GM21619 (cell line): Measurements from ENCODE around the gene NFASC.

ENCODE experiments used
- ATAC-seq: cut with Tn5 transposase; IDR thresholded peaks from one replicate; pipeline ENCODE4 v1.9.1; 2021; ENCODE audit not compliant: unreplicated experiment

The NFASC gene

DNA sequence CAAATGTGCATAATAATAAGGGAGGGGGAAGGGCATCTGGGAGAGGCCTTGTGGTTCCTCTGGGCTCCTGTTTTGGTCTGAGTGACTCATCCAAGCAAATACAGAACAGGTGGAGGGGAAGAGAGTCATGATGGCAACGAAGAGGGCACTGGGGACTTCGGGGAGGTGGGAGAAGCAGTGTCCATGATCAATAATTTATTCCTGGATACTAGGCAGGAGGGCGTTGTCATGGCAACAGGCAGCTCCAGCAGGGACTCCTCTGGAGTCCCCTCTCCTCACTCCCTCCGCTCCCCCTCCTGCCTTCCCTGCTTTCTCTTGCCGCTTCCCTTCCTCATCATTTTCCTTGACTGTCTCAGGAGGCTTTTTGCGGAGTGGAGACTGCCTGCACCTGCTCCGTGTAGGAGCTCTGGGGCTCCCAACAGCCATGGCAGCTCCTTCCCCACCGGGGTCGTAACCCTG is 12.3 kb upstream of the NFASC start:
- ATAC-seq = no peak

DNA sequence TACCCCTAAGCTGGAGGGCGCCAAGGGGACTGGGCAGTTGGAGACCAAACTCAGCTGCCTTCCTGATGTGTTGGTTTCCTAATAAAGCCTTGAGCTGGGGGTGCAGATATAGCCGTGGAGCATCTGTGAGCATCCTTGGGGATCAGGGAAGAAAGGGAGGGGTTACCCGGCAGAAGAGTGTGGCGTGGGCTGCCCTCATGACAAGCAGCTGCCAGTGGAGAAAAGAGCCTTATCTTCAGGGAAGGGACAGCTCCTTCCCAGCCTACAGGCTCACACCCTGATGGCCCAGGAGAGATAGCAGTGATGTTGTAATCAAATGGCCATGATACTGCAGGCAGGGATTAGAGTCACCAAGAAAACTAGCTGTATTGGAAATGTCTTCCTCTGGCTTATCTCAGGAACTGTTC is 10.8 kb upstream of the NFASC start:
- no peak for ATAC-seq

DNA sequence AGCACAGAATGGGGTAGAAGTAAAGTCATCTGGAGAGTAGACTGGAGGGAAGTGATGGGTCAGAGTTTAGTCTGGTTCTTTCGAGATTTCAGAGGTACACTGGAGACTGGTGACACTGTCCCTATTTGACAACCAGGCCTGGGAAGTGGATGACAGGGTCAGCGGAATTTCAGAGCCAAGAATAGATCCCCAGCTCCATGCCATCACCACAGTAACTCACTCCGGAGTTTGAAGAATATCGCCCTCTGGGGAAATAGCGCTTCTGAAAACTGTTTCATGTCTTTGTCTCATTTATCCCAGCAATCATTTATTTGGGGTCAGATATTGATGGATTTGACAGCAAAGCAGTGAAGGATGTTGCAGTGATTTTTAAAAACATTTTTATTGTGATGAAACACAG is 7.6 kb upstream of the NFASC start:
- ATAC-seq = no peak

DNA sequence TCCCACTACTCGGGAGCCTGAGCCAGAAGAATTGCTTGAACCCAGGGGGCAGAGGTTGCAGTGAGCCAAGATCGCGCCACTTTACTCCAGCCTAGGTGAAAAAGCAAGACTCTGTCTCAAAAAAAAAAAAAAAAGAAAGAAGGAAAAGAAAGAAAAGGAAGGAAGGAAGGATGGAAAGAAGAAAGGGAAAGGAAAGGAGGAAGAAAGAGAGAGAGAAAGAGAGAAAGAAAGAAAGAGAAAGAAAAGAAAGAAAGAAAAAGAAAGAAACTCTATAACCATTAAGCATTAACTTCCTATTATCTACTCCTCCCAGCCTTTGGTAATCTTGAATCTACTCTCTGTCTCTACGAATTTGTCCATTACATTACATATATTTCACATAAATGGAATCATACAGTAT is 6.9 kb upstream of the NFASC start:
- no peak for ATAC-seq

DNA sequence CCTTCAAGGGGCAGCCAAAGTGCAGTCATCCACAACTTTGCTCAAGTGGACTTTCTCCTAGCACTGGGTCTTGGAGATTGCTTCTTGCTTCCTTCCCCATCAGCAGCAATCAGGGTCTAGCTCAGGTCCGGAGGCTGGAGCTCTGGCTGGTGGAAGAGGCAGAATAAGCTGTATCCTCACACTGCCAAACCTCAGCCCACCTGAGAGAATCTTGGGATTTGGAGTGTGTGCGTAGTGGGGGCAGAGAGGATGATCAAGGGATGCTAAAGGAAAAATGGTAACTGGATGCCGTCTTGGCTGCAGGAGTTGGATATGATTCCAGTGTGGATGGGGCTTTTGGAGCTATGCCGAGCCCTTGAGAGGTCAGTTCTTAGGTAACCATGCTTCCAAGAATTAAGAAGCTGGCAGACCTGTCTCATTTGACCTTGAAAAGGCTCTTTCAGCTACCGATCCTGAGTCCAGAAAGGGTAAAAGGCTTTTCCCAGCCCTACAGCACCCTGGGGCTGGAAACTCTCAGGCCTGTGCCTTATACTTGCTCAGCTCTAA is 4.5 kb upstream of the NFASC start:
- no peak for ATAC-seq

DNA sequence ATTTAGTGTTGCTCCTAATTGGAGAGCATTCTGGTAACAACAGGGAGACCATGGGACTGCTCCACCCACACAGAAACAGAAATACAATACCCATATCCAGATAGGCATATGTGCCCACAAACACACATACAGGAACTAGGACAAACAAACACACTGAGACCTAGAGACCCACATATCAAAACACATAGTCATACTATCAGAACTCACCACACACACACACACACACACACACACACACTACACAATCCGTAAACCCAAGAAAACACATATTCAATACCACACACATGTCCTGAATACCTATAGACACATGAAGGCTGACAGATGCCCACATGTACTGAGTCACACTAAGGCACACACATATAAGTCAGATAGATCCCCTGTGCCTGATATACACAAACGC is 3.5 kb upstream of the NFASC start:
- no peak for ATAC-seq

DNA sequence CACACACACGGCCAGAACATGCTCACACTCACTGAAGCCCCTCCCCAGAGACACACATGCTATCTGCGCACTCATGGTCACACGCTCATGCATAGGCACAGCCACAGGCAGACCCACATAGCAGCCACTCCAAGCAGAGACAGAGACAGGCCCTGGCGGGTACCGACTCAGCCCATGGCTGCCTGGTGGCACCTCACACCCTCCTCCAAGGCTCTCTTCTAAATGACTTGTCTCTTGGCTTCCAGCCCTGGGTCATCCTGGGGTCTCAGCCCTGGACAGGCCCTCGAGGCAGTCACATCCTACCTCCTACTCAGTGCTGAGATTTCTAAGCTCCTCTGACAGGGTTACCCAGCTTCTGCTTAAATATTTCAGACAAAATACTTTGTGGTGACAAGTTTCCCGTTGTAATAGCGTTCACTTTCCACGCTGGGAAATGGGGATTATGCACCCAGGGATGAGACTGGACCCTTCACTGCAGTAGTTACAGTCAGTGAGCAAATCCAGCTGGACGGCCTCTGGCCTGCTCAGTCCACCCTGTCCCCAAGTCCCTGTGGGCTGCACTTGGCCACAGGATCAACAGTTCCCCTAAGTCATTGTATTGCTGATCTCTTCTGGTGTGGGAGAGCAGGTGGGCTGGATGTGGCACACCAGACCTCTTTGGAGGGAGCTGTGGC is 2.9 kb upstream of the NFASC start:
- no peak for ATAC-seq

DNA sequence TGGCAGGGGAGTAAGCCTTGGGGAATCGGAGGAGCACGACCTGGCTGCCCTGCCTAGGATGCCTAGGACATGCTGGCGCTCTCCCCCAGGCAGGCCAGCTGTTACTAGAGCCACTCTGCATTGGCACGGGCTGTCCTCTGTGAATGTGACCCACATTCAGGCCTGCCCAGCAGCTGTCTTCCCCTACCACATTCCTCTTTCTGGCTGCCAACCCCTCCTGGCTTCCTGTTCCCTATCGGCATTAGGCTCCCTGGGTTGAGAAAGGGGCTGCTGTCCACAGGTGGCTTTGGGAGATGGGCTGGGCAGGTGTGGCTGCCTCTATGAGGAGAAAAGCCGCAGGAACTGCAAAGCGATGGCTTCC is 2.3 kb upstream of the NFASC start:
- no peak for ATAC-seq

DNA sequence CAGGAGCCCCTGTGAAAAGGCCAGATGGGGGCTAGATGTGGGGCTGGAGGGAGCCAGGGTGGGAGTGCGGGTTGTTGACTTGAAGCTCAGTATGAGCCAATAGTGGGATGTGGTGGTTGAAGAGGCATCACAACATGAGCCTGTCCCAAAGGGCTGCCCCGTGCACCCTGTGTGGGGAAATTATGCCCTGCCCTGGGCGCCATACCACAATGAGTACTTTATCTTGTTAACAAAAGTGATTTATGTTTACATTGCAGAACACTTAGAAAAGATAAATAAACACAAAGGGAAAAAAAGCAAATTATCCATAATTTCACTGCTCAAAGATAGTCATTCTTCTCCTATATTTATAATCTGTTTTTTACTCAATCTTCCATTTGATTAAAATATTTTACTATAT is 1.6 kb upstream of the NFASC start:
- ATAC-seq = no peak

DNA sequence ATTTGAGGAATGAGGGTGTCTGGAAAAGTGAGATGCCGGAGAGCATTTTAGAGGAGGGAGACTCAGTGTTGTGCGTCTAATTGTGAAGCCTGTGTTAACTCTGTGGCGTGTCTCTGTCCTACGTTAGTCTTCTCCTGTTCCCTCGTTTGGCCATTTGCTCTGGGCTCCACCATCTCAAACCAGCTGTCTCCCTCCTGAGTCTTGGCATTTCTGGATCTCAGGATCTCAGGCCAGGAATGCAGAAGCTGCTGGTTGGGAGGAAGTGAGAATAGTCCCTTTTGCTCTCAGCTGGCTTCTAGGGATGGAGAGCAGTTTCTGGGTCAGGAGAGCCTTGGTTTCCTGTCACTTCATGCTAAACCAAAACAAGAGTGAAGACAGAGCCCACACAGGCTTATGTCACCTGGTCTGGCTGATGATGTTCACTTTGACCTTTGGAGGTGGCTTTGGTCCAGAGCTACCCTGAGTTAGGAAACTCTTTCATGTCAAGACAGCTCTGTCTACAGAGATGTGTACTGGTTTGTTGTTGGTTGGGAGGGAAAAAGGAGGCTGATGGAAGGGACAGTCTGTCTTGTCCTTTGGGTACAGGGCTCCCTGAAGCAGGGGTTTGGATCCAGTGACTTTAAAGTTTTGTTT is 859 bp downstream of the NFASC start:
- ATAC-seq = no peak

DNA sequence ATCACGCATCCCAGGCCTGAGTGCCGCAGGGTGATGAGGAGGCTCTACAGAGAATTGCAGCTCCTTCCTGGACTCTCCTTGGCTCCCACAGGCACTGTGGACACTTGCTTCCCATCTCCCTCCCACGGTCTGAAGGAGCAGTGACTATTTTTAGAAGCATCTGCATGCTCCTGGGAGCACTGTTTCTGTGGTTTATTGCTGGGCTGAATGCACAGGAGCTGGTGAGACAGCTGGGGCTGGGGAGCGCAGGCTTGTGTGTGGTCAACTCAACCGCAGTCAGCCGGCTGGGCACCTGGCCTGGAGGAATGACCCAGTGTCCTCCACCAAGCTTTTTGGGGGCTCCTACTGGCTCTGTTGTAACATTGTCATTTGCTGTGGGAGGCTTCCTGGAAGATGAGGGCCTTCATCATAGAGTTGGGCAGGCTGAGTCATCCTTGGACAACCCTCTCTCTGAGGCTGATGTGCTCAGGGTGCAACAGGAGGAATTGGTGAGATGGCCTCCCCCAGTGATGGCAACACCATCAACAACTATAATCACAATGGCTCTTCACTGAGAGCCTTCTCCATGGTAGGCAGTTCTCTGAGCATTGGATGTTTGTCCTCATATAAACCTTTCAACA is 1.7 kb downstream of the NFASC start:
- no peak for ATAC-seq

DNA sequence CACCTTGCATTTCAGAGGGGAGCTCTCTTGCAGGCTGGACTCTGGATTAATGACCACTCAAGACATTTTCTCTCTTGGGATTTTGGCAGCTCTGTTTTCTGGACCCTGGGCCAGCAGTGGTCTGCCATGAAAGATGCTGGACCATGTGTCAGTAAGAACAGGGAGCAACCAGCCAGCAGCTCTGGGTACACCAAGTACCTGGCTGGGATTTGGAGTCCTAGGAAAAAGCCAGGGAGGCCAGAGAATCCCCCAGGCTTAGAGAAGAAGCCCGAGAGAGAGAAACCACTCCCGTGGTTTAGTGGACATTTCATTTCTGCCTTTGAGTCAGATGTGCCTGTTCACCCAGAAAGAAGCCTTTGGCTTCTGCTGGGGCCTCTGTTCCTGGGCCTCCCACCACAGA is 2.5 kb downstream of the NFASC start:
- no peak for ATAC-seq

DNA sequence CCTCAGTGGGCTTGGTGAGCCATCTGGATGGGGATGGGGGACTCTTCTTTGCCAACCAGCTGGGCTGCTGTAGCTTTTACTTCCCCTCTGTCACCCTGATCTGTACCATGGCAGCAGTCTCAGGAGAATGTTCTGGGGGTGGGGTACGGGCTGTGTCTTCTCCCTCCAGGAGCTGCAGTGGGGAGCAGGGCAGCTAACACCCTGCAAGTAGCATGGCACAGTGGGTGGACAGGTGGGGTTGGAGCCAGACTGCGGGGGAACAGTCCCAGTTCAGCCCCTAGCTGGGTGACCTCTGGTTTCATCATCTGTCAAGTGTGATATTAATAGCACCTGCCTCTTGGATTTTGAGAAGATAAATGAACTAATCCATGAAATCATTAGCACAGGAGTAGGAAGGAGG is 3.1 kb downstream of the NFASC start:
- no peak for ATAC-seq

DNA sequence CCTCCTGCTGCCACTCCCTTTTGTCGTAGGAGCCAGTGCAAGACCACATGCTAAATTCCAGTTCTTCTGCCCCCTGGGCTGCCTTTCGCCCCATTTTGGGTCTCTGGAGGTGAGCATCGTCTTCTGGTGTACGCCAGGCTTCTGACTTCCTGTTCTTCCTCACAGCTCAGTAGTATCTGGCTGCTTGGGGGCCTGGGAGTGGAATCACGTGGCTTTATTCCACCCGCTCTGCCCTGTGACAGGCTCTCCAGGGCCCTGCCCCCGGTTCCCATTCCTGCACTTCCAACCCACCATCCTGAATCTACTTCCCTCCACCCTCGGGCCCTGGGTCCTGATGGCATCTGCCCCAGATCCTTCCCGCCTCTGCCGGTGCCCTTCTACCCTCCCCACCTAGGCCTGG is 3.6 kb downstream of the NFASC start:
- ATAC-seq = no peak

DNA sequence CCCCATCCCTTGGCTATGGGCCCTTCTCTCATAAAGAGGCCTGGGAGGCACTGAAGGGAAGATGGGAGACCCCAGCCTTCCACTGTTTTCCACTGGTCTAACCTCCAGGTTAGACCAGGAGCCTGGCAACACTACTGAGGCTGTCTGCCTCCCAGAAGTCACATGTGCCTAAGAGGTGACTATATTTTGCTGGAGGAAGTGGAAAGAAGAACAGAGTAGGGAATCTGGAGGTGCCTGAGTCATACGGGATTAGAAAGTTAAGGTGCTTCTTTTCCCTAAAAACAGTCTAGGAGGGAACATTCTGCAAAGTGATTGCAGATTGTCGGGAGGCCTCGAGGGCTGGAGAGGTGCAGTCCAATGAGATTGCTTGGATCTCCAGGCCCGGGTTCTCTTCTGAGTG is 4.6 kb downstream of the NFASC start:
- no peak for ATAC-seq

DNA sequence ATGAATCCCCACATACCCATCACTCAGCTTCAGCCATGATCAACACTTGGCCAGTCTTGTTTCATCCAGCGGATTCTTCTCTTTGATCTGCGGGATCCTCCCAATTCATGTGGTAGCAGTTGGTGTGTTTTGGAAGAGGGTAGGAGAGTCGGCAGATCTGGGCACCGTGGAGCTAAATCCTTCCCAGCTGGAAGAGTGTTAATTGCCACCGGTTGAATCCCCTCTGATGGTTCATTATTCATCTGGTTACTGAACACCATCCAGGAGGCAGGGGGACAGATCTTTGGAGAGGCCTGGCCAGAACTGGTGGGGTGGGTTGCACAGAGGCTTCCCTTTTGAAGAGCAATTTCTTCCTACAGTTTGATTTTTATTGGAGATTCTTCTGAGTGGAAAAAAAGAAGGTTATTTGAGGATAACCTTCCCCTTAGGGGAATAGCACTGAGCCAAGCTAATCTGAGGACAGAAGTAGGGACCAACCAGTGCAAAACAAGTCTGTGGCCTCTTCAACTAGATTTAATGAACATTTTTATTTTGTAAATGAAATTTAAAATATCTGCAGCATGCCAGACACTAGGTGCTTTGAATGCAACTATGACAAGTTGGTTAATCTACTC is 8.1 kb downstream of the NFASC start:
- ATAC-seq = no peak

DNA sequence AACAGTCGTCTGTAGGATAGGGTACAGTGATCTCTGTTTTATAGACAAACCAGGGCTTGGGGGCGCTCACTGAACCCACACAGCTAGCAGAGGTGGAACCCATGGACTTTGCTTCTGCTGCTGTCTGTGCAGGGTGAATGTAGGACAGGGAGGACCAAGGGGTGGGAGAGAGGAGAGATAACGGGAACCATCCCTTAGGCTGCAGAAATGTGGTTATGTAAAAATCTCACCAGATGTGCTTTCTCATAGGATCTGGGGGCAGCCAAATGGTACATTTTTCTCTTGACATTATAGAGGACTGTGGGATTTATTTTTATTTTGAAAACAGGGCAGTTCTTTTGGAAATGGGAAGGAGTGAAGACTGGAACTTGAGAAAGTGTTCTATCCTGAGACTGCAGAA is 8.7 kb downstream of the NFASC start:
- ATAC-seq = no peak

DNA sequence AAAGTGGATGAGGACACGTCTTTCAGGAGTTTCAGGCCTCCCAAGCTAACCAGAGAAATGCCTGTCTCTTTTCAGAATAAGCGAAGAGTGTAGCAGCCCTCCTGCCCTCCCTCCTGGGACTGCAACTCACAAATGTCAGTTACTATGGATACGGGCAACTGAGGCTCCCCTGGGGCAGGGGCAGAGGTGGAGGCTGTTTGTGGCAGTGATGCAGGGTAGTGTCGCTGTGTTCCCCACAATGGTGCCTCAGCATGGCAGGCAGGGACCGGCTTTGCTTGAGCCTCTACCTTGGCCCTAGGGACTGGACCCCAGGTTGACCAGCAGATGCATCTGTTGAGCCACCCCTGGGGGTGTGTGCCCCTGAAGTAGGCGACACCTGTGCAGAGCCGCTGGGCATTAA is 10.2 kb downstream of the NFASC start:
- no peak for ATAC-seq

DNA sequence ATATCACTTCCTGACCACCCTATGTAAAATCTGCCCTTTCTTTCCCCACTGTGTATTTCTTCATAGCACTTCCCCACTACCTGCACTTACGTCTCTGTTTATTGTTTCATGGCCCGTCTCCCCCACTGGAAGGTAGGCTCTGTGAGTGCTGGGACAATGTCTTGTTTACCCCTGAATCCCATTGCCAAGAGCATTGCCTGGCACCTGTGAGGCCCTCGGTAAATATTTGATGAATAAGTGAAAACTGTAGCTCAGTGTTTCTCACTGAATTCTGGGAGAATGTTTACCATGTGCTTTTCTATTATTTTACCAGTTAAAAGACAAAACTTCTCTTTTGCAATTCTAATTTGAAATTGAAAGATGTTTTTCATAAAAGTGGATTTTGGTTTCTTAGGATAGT is 11.8 kb downstream of the NFASC start:
- ATAC-seq = no peak

DNA sequence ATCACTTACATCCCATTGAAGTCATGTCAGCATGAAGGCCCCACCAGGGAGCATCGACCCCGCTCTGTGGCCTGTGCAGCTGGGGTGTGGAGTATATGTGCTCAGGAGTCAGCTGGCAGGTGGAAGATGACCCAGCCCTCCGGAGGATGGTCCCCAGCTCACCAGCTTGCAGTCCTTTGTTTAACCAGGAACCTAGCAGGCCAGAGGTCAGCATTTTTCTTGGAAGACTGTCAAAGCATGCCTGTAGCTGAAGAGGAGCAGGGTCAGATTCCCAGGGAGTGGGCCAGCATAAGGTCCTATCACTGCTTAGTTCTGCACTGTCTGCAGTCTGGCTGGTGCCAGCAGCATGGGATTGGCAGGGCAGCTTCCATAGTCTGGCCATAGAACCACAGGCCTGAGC is 12.7 kb downstream of the NFASC start:
- no peak for ATAC-seq

DNA sequence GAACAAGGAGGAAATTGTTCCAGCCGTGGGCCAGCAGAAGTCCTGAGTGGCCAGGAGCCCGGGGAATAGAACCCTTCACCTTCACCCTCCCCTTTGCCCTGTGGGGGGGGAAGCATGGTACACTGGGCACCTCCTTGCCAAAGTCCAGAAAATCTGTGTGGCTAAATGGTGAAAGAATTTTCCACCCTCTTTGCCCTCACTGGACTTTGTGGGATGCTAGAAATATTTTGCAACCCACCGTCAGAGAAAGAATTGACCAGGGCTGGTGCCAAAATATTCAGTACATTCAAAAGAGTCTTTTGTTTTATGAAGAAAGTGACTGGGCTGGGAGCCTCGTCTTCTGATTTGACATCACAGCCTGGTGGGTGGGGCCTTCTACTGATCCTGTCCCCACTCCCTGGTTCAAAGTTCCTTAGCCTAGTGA is 14.6 kb downstream of the NFASC start:
- ATAC-seq = no peak

DNA sequence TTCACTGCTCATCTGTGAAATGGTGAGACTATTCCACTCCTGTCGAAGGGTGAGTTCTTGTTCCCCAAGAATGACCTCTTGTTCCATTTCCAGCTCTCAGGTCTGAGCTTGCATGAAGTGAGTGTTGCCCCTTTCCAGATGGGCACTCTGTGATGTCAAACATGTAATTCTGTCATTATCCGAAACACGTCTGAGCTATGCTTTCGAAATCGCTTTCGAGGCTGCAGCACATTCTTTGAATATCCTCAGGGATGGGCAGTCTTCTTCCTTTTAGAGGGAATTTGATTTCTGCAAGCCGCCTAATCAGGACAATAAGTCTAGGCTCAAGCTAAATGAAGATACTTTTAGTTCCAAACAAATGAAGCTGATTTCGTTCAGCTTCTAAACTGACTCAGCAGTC is 15.1 kb downstream of the NFASC start:
- ATAC-seq = no peak
